ENCODE measurements around the gene ABCB8.

Gene ABCB8

GRCh38 chr7:151076863-151077704 is 48.8 kb downstream of the ABCB8 start:
- DNase-seq: no peak

GRCh38 chr7:151077705-151078232 is 49.5 kb downstream of the ABCB8 start:
- no peak for DNase-seq

GRCh38 chr7:151078233-151079040 is 50.2 kb downstream of the ABCB8 start:
- no peak for DNase-seq

- DNase-seq: no peak
Observed at GRCh38 chr7:151079199-151079910, 51.1 kb downstream of the ABCB8 start.

GRCh38 chr7:151080067-151080521 is 51.8 kb downstream of the ABCB8 start:
- DNase-seq: peak in 1 of 2 donors; percentile 27

- DNase-seq: peak; percentile 89
Observed at GRCh38 chr7:151080522-151081169, 52.4 kb downstream of the ABCB8 start, which contains the start of gene FASTK. Gene FASTK (minus strand): TSS chr7:151080809. CDS start chr7:151080766, 43 bp downstream.

- no peak for DNase-seq
Observed at GRCh38 chr7:151081170-151082101, 53.2 kb downstream of the ABCB8 start.

- no peak for DNase-seq
Observed at GRCh38 chr7:151082141-151083070, 54.2 kb downstream of the ABCB8 start.

- DNase-seq: peak; percentile 85 to 88
Observed at GRCh38 chr7:151083071-151083823, 55.0 kb downstream of the ABCB8 start, which contains the start of gene TMUB1. Gene TMUB1 (minus strand): TSS chr7:151083493. CDS start chr7:151082563, 930 bp downstream.

GRCh38 chr7:151083824-151084160 is 55.5 kb downstream of the ABCB8 start:
- no peak for DNase-seq

GRCh38 chr7:151085329-151085690 is 57.1 kb downstream of the ABCB8 start:
- DNase-seq: no peak

GRCh38 chr7:151085691-151086620 is 57.7 kb downstream of the ABCB8 start, which contains the start of gene AGAP3:
Gene AGAP3 (plus strand): TSS chr7:151086475. CDS start chr7:151086742, 267 bp downstream.
- peak; percentile 66 to 70 for DNase-seq

- peak; percentile 42 to 44 for DNase-seq
Observed at GRCh38 chr7:151086802-151087244, 58.6 kb downstream of the ABCB8 start.

- DNase-seq: peak; percentile 35 to 55
Observed at GRCh38 chr7:151087245-151088018, 59.2 kb downstream of the ABCB8 start.

GRCh38 chr7:151088019-151088855 is 60.0 kb downstream of the ABCB8 start:
- DNase-seq: no peak

Measured in stimulated activated CD4-positive, alpha-beta T cell treated with anti-CD3 and anti-CD28 coated beads, Interleukin-2, amount 100 ng/mL, for 24 hours (primary cell).